GM18873 (cell line): ENCODE measurements around the gene MGMT.

Source experiments
- ATAC-seq: cut with Tn5 transposase; IDR thresholded peaks from one replicate; pipeline ENCODE4 v1.9.1; 2021; ENCODE audit warnings: mild to moderate bottlenecking, moderate library complexity, moderate number of reproducible peaks; ENCODE audit not compliant: unreplicated experiment, low FRiP score

MGMT gene

GRCh38 chr10:129744134-129745111, 277.4 kb downstream of the MGMT start:
- no peak for ATAC-seq

GRCh38 chr10:129745186-129745750, 278.2 kb downstream of the MGMT start:
- ATAC-seq: no peak

GRCh38 chr10:129754211-129755050, 287.4 kb downstream of the MGMT start:
- ATAC-seq: no peak

- no peak for ATAC-seq
Measured at GRCh38 chr10:129755158-129755591, 288.1 kb downstream of the MGMT start.

- ATAC-seq: no peak
Measured at GRCh38 chr10:129755621-129756020, 288.6 kb downstream of the MGMT start.

- ATAC-seq: no peak
Measured at GRCh38 chr10:129756912-129757901, 290.2 kb downstream of the MGMT start.

GRCh38 chr10:129758207-129759021, 291.4 kb downstream of the MGMT start:
- no peak for ATAC-seq

GRCh38 chr10:129759214-129760002, 292.4 kb downstream of the MGMT start:
- ATAC-seq: no peak

GRCh38 chr10:129760003-129760315, 292.9 kb downstream of the MGMT start:
- no peak for ATAC-seq

- ATAC-seq: no peak
Measured at GRCh38 chr10:129760416-129760815, 293.4 kb downstream of the MGMT start.

GRCh38 chr10:129761197-129761972, 294.3 kb downstream of the MGMT start:
- no peak for ATAC-seq

GRCh38 chr10:129761981-129762956, 295.2 kb downstream of the MGMT start:
- ATAC-seq: no peak

GRCh38 chr10:129764011-129764900, 297.2 kb downstream of the MGMT start:
- ATAC-seq: no peak

- no peak for ATAC-seq
Measured at GRCh38 chr10:129764901-129765663, 298.0 kb downstream of the MGMT start.
